ENCODE measurements around the gene CDH12. TPM values are rescaled to one million over a fixed set of nuclear protein-coding genes. Genes with fewer than 3 reads are reported as not detected.

The CDH12 gene
- total and polyA plus RNA-seq, 10 of the 15 experiments (the other 5 are each of a cell fraction or from before 2014, with no cell fraction given) = 0.03 to 0.16 TPM; not detected in 8

DNA sequence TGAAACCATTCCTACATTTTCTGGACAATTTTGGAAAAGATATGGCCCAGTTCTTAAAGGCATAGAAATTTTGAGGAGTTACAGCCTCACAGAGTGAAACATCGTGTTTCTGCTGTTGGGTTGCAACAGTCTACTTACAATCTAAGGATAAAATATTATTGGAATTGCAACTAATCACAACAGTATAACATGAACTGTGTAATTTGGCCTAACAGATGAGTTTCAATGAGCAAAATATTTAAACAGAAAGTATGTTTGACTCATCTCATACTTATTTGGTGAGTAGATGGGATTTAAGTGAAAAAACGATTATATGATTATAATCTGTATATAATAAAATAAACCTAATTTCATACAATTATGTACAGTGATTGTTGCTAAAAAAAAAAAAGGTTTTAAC is 1061.8 kb downstream of the CDH12 start:
- 7% methylated on average over 2 of the region's 2 CpGs for WGBS (ENCODE audit: insufficient coverage, insufficient replicate concordance, low lambda C conversion rate, missing lambda C conversion rate)
- ChIA-PET CTCF (no interaction called here), POLR2A (no interaction called here), SMC1A (ENCODE audit: uncharacterized antibody, unreplicated experiment) (no interaction called here), RAD21 (ENCODE audit: unreplicated experiment) (no interaction called here)
- H3K9ac ChIP-seq (ENCODE audit: control insufficient read depth, insufficient read depth, low read length) = no peak overlapping the region
- in situ Hi-C loops (cut with MboI) = no loop called here
- H3K36me3 ChIP-seq (ENCODE audit: control insufficient read depth in 2 of 2, insufficient read depth in 2 of 2, low read length in 1 of 2) = no peaks in the 10 kb centered on the region
- H3K79me2 ChIP-seq (ENCODE audit: control insufficient read depth, insufficient read depth, low read length) = no peaks in the 10 kb centered on the region
- intact Hi-C loops (cut with micrococcal nuclease; ENCODE audit: unreplicated experiment) = no loop called here
- TF ChIP-seq BCL11A (IDR thresholded peaks at IDR 0.05; ENCODE audit: low read depth, low read length) = no peak
- TF ChIP-seq NRF1 (conservative IDR thresholded peaks at IDR 0.05; ENCODE audit: low read depth, low read length) = no peak
- no peak for TF ChIP-seq ATF3 (IDR thresholded peaks at IDR 0.05; ENCODE audit: borderline replicate concordance, extremely low read depth, low read depth, low read length)
- no peak for TF ChIP-seq RUNX3 (IDR thresholded peaks at IDR 0.05; ENCODE audit: low read length)
- no peak for TF ChIP-seq GATAD2B (conservative IDR thresholded peaks at IDR 0.05; ENCODE audit: low read depth)
- no peak for TF ChIP-seq TCF3 (IDR thresholded peaks at IDR 0.05; ENCODE audit: borderline replicate concordance, insufficient read depth, low read depth, low read length)
- TF ChIP-seq SMARCA5 (IDR thresholded peaks at IDR 0.05) = no peak
- no peak for TF ChIP-seq KLF5 (IDR thresholded peaks at IDR 0.05; ENCODE audit: partially characterized antibody)
- no peak for TF ChIP-seq MLLT1 (IDR thresholded peaks at IDR 0.05)
- no peak for TF ChIP-seq RCOR1 (conservative IDR thresholded peaks at IDR 0.05; ENCODE audit: low read depth, low read length)
- no TSS peak for BruUV-seq (replicated peaks)
- ATAC-seq = no peak
- FAIRE-seq = no peak
- no peak overlapping the region for H3K27ac ChIP-seq (ENCODE audit: control insufficient read depth, insufficient read depth)
- no peak overlapping the region for H2AFZ ChIP-seq (ENCODE audit: control insufficient read depth, low read depth, low read length)
- H3K4me2 ChIP-seq (ENCODE audit: control insufficient read depth, insufficient read depth) = no peak overlapping the region
- H3K4me1 ChIP-seq (ENCODE audit: control insufficient read depth, insufficient read depth, low read length) = no peaks in the 10 kb centered on the region
- H3K9me3 ChIP-seq (replicated peaks; ENCODE audit: control insufficient read depth, insufficient read depth, low read length) = no peaks in the 10 kb centered on the region
- no peaks in the 10 kb centered on the region for H3K27me3 ChIP-seq (replicated peaks in 1 of 2; ENCODE audit: control insufficient read depth in 2 of 2, insufficient read depth in 2 of 2, low read length in 1 of 2)
- no peak for DNase-seq (ENCODE audit: low read depth, low spot score)
- H4K20me1 ChIP-seq (ENCODE audit: control insufficient read depth, insufficient read depth) = no peaks in the 10 kb centered on the region
- H3K4me3 ChIP-seq = no peak overlapping the region

Data from GM12878 (cell line).